Keratinocyte (primary cell): Measurements from ENCODE around the gene ZMYM2. TPM values are rescaled to one million over a fixed set of nuclear protein-coding genes. Genes with fewer than 3 reads are reported as not detected.

ENCODE experiments used
- DNase-seq: peaks from one replicate; pipeline ENCODE4 v3.0.0-alpha.2; 2011; ENCODE audit warnings: low read depth, missing footprints, low spot score
- FAIRE-seq: peaks from 2 replicates; lab custom pipeline; 2011; peaks lifted over from hg19 to GRCh38; lab: Jason Lieb, UNC
- H2AFZ ChIP-seq: 2 replicates; pipeline ENCODE4 v1.6.0; 2012; ENCODE audit warnings: low read length, control low read depth, inconsistent platforms; ENCODE audit not compliant: control insufficient read depth
- H3K27ac ChIP-seq: 2 replicates; pipeline ENCODE4 v1.5.1; 2011; ENCODE audit warnings: low read length; ENCODE audit not compliant: control insufficient read depth, insufficient read depth
- H3K27me3 ChIP-seq: 3 replicates; pipeline ENCODE4 v1.6.0; 2011; ENCODE audit warnings: low read length; ENCODE audit not compliant: control insufficient read depth, insufficient read depth; ENCODE audit errors: extremely low read depth
- H3K36me3 ChIP-seq, 2 experiments: 2 replicates in 1 of 2; 3 replicates in 1 of 2; pipeline ENCODE4 v1.5.1; 2011; ENCODE audit warnings: low read length in 2 of 2, mild to moderate bottlenecking in 1 of 2; ENCODE audit not compliant: control insufficient read depth in 2 of 2, insufficient read depth in 2 of 2; ENCODE audit errors: extremely low read depth in 1 of 2
- H3K4me1 ChIP-seq: 3 replicates; pipeline ENCODE4 v1.5.1; 2011; ENCODE audit warnings: low read length; ENCODE audit not compliant: control insufficient read depth, insufficient read depth; ENCODE audit errors: extremely low read depth
- H3K4me2 ChIP-seq: 3 replicates; pipeline ENCODE4 v1.6.0; 2011; ENCODE audit warnings: low read depth, low read length; ENCODE audit not compliant: control insufficient read depth, insufficient read depth; ENCODE audit errors: extremely low read depth
- H3K4me3 ChIP-seq, 3 experiments: fragments of 200-600 bp in 1 of 3; sonication (generic) in 1 of 3; 2 replicates in 2 of 3; 3 replicates in 1 of 3; pipeline ENCODE4 v1.5.1; 2011 to 2016; ENCODE audit warnings: low read length in 3 of 3, mild to moderate bottlenecking in 3 of 3, control low read depth in 2 of 3, inconsistent platforms in 1 of 3, low read depth in 1 of 3, mixed read lengths in 1 of 3, mixed run types in 1 of 3, moderate library complexity in 1 of 3; ENCODE audit not compliant: control insufficient read depth in 2 of 3, insufficient read depth in 2 of 3; ENCODE audit errors: extremely low read depth in 1 of 3
- H3K79me2 ChIP-seq: 2 replicates; pipeline ENCODE4 v1.6.0; 2012; ENCODE audit warnings: low read length; ENCODE audit not compliant: control insufficient read depth, insufficient read depth
- H3K9ac ChIP-seq: 3 replicates; pipeline ENCODE4 v1.6.0; 2011; ENCODE audit warnings: low read length; ENCODE audit not compliant: control insufficient read depth, insufficient read depth; ENCODE audit errors: extremely low read depth
- H3K9me1 ChIP-seq: 3 replicates; pipeline ENCODE4 v1.6.0; 2011; ENCODE audit warnings: low read length; ENCODE audit not compliant: control insufficient read depth, insufficient read depth; ENCODE audit errors: extremely low read depth
- H3K9me3 ChIP-seq: 2 replicates; pipeline ENCODE4 v1.5.1; 2012; ENCODE audit warnings: low read depth, low read length; ENCODE audit not compliant: control insufficient read depth
- H4K20me1 ChIP-seq: 3 replicates; pipeline ENCODE4 v1.6.0; 2011; ENCODE audit warnings: low read length; ENCODE audit not compliant: control insufficient read depth, insufficient read depth; ENCODE audit errors: extremely low read depth
- CTCF ChIP-seq, 3 experiments: IDR thresholded peaks in 1 of 3; conservative IDR thresholded peaks in 1 of 3; optimal IDR thresholded peaks in 1 of 3; 2 replicates in 2 of 3; 3 replicates in 1 of 3; pipeline versions ENCODE3 to v1.5.1; 2011; ENCODE audit warnings: low read length in 3 of 3, mild to moderate bottlenecking in 3 of 3, moderate library complexity in 2 of 3, control low read depth in 1 of 3, inconsistent platforms in 1 of 3; ENCODE audit not compliant: insufficient read depth in 2 of 3; ENCODE audit errors: extremely low read depth in 1 of 3
- EZH2 ChIP-seq: IDR thresholded peaks from one replicate; pipeline ENCODE4 v1.6.1; 2012; ENCODE audit warnings: inconsistent platforms, mild to moderate bottlenecking, low read length, moderate library complexity
- dilution Hi-C: fragments of 300-500 bp; cut with MboI; formaldehyde crosslinking; loops from one replicate; pipeline ENCODE4 v1.7.0; 2020; ENCODE audit warnings: low sequenced_read_pairs; ENCODE audit not compliant: extremely low pct_ligation_motif_present
- polyA plus RNA-seq, 5 experiments: library from polyadenylated mRNA; depleted of rRNA in 3 of 5; stranded (reverse) in 3 of 5; stranded (forward) in 1 of 5; unstranded in 1 of 5; fragments of >200 nt; gene quantifications; 1 replicate in 1 of 5; 2 replicates in 3 of 5; 3 replicates in 1 of 5; pipeline versions ENCODE4 v1.2.1 to v1.2.3, GENCODE V29; 2011 to 2012; ENCODE audit warnings: missing spikeins in 2 of 5, low read depth in 1 of 5, low replicate concordance in 1 of 5

The ZMYM2 gene
- polyA plus RNA-seq, 1 donor (not counting 4 experiments of a cell fraction or from before 2014, with no cell fraction given): 51.3 TPM

GRCh38 chr13:20134732-20135131 lies 176.2 kb downstream of the ZMYM2 start:
- H3K4me1 ChIP-seq: peaks cover 4% of the 10 kb centered on the region
- H3K4me2 ChIP-seq: no peak overlapping the region
- H3K9me3 ChIP-seq: no peaks in the 10 kb centered on the region
- no peaks in the 10 kb centered on the region for H3K36me3 ChIP-seq
- H3K4me3 ChIP-seq: no peak overlapping the region
- H4K20me1 ChIP-seq: no peaks in the 10 kb centered on the region
- H2AFZ ChIP-seq: no peak overlapping the region
- H3K9ac ChIP-seq: no peak overlapping the region
- dilution Hi-C loops: no loop called here
- peaks cover 26% of the 10 kb centered on the region for H3K27me3 ChIP-seq
- H3K27ac ChIP-seq: no peak overlapping the region
- H3K9me1 ChIP-seq: no peaks in the 10 kb centered on the region
- no peak for FAIRE-seq
- TF ChIP-seq EZH2 (no peak), CTCF (optimal IDR thresholded peaks at IDR 0.05 in 1 of 3, IDR thresholded peaks at IDR 0.05 in 1 of 3, conservative IDR thresholded peaks at IDR 0.05 in 1 of 3; ENCODE audit: extremely low read depth in 1 of 3, insufficient read depth in 2 of 3, low read length in 3 of 3) (no peak)
- H3K79me2 ChIP-seq: no peaks in the 10 kb centered on the region
- DNase-seq: no peak

GRCh38 chr13:20136781-20137703 lies 178.5 kb downstream of the ZMYM2 start:
- H3K9me1 ChIP-seq: no peaks in the 10 kb centered on the region
- FAIRE-seq (no peak), DNase-seq (no peak)
- no peaks in the 10 kb centered on the region for H3K9me3 ChIP-seq
- H3K27ac ChIP-seq: no peak overlapping the region
- TF ChIP-seq EZH2 (peak; percentile 72), CTCF (optimal IDR thresholded peaks at IDR 0.05 in 1 of 3, IDR thresholded peaks at IDR 0.05 in 1 of 3, conservative IDR thresholded peaks at IDR 0.05 in 1 of 3; ENCODE audit: extremely low read depth in 1 of 3, insufficient read depth in 2 of 3, low read length in 3 of 3) (peak; percentile 57 to 86 (median 77))
- H3K9ac ChIP-seq: no peak overlapping the region
- dilution Hi-C loops: no loop called here
- H2AFZ ChIP-seq: peak overlapping the region; percentile 59
- no peaks in the 10 kb centered on the region for H3K79me2 ChIP-seq
- H3K4me3 ChIP-seq: peak overlapping the region in 2 of 3 experiments; percentile 25 to 26
- no peaks in the 10 kb centered on the region for H4K20me1 ChIP-seq
- H3K4me1 ChIP-seq: peaks cover 4% of the 10 kb centered on the region
- H3K4me2 ChIP-seq: peak overlapping the region; percentile 76
- peaks cover 44% of the 10 kb centered on the region for H3K27me3 ChIP-seq
- no peaks in the 10 kb centered on the region for H3K36me3 ChIP-seq
